OCI-LY7 (cell line): ENCODE measurements around the gene SELPLG. TPM values are rescaled to one million over a fixed set of nuclear protein-coding genes. Genes with fewer than 3 reads are reported as not detected.
"Not testable (repeated sequence)": the region's sequence is repeated elsewhere in the genome, so short reads cannot be mapped to it uniquely, and the experiment has no call there.

Source experiments
- BruUV-seq: library from RNA; stranded (reverse); fragments of 400-500 nt; replicated peaks from 2 replicates; lab custom pipeline; 2021; lab: Mats Ljungman, UMichigan
- CTCF ChIA-PET: fragments of 300-600 bp; sonication (Branson Sonifier 250); formaldehyde crosslinking; loops from one replicate; lab custom pipeline; 2022; ENCODE audit warnings: antibody characterized with exemption; ENCODE audit not compliant: unreplicated experiment; lab: Charles Lee
- POLR2A ChIA-PET: fragments of 300-600 bp; sonication (Branson Sonifier 250); formaldehyde crosslinking; loops from one replicate; lab custom pipeline; 2022; ENCODE audit warnings: antibody characterized with exemption; lab: Charles Lee
- DNase-seq: peaks from one replicate; pipeline ENCODE4 v3.0.0-alpha.2; 2015; ENCODE audit warnings: low spot score
- H2AFZ ChIP-seq: fragments of 200-600 bp; sonication (generic), shearing (Covaris generic); 2 replicates; pipeline ENCODE4 v1.6.1; 2014; ENCODE audit warnings: mild to moderate bottlenecking, antibody characterized with exemption, low read length, moderate library complexity
- H3K27ac ChIP-seq: fragments of 200-600 bp; sonication (generic); 2 replicates; pipeline ENCODE4 v1.5.1; 2014; ENCODE audit warnings: mixed run types, low read depth, mild to moderate bottlenecking, moderate library complexity, low read length, inconsistent platforms; ENCODE audit not compliant: poor library complexity, severe bottlenecking
- H3K36me3 ChIP-seq: fragments of 200-600 bp; sonication (generic); 2 replicates; pipeline ENCODE4 v1.6.1; 2014; ENCODE audit warnings: mild to moderate bottlenecking, antibody characterized with exemption, low read length, moderate library complexity, mixed read lengths; ENCODE audit not compliant: insufficient read depth
- H3K4me1 ChIP-seq: fragments of 200-600 bp; sonication (generic); 2 replicates; pipeline ENCODE4 v1.5.1; 2014; ENCODE audit warnings: mild to moderate bottlenecking, low read length; ENCODE audit not compliant: insufficient read depth, poor library complexity, severe bottlenecking
- H3K4me2 ChIP-seq: fragments of 200-600 bp; sonication (generic); 2 replicates; pipeline ENCODE4 v1.6.1; 2014; ENCODE audit warnings: mild to moderate bottlenecking, low read length
- H3K4me3 ChIP-seq: fragments of 200-600 bp; sonication (generic); 2 replicates; pipeline ENCODE4 v1.5.1; 2014; ENCODE audit warnings: mild to moderate bottlenecking, low read depth, low read length; ENCODE audit not compliant: poor library complexity, severe bottlenecking
- H3K79me2 ChIP-seq: fragments of 200-600 bp; sonication (generic); 2 replicates; pipeline ENCODE4 v1.6.1; 2016; ENCODE audit warnings: low read depth, mild to moderate bottlenecking, low read length, moderate library complexity, mixed read lengths; ENCODE audit not compliant: insufficient read depth
- H3K9me2 ChIP-seq: fragments of 200-600 bp; sonication (generic); 2 replicates; pipeline ENCODE4 v1.6.1; 2016; ENCODE audit warnings: mild to moderate bottlenecking, low read length, mixed read lengths; ENCODE audit not compliant: insufficient read depth
- H3K9me3 ChIP-seq: fragments of 200-600 bp; sonication (generic); 2 replicates; pipeline ENCODE4 v1.6.1; 2014; ENCODE audit warnings: mild to moderate bottlenecking, mixed run types, low read length, mixed read lengths
- H4K20me1 ChIP-seq: fragments of 200-600 bp; sonication (generic); 2 replicates; pipeline ENCODE4 v1.6.1; 2014; ENCODE audit warnings: mild to moderate bottlenecking, antibody characterized with exemption, low read length, moderate library complexity, mixed read lengths; ENCODE audit not compliant: insufficient read depth
- CTCF ChIP-seq: fragments of 200-600 bp; sonication (generic); conservative IDR thresholded peaks from 2 replicates; pipeline ENCODE4 v1.5.1; 2014; ENCODE audit warnings: mild to moderate bottlenecking, antibody characterized with exemption, low read length, moderate library complexity, mixed read lengths
- EZH2phosphoT487 ChIP-seq: fragments of 200-600 bp; sonication (generic); IDR thresholded peaks from 2 replicates; pipeline ENCODE4 v1.6.1; 2018; ENCODE audit warnings: low read depth, borderline replicate concordance, mild to moderate bottlenecking, mixed run types, antibody characterized with exemption, low read length, moderate library complexity, mixed read lengths
- intact Hi-C: fragments of 100-400 bp; cut with micrococcal nuclease; formaldehyde crosslinking; loops from one replicate; pipeline ENCODE4 v1.10.0; 2022; ENCODE audit not compliant: unreplicated experiment
- total RNA-seq, 2 experiments: library from RNA; depleted of rRNA in 1 of 2; stranded (reverse); fragments of >200 nt in 1 of 2; shearing (Covaris generic) in 1 of 2; gene quantifications; 2 replicates each; pipeline ENCODE4 v1.2.3, GENCODE V29; 2014 to 2022

Gene SELPLG
- total RNA-seq, 2 experiments from 2014 or later: 20.0 to 21.0 TPM

DNA sequence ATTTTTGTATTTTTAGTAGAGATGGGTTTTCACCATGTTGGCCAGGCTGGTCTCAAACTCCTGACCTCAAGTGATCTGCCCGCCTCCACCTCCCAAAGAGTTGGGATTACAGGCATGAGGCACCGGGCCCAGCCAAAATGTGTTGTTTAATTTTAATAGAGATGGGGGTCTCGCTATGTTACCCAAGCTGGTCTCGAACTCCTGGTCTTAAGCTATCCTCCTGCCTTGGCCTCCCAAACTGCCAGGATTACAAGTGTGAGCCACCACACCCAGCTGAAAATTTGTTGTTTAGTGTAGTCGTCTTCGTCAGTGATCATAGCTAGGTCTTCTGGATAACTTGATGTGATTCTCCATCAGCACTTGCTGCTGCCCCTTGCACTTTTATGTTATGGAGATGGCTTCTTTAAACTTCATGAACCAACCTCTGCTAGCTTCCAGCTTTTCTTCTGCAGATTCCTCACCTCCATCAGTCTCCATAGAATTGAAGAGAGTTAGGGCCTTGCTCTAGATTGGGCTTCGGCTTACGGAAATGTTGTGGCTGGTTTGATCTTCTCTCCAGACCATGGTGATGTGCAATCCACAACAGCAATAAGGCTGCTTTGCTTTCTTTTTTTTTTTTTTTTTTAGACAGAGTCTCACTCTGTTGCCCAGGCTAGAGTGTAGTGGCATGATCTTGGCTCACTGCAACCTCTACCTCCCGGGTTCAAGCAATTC, 58.3 kb downstream of the SELPLG start:
- Histone ChIP-seq H3K4me3 (no peak overlapping the region), H2AFZ (no peak overlapping the region), H3K27ac (no peak overlapping the region), H3K4me2 (no peak overlapping the region), H3K9me2 (no peaks in the 10 kb centered on the region), H3K9me3 (no peaks in the 10 kb centered on the region), H3K36me3 (no peaks in the 10 kb centered on the region), H3K79me2 (no peaks in the 10 kb centered on the region), H3K4me1 (peaks cover 51% of the 10 kb centered on the region), H4K20me1 (no peaks in the 10 kb centered on the region)
- CTCF ChIA-PET: no interaction called here
- intact Hi-C loops: no loop called here
- DNase-seq: no peak
- BruUV-seq: no TSS peak
- no peak for TF ChIP-seq EZH2phosphoT487
- no peak for TF ChIP-seq CTCF
- POLR2A ChIA-PET: interaction anchor here (1.5 kb wide), 1 partner anchor 225 kb away, joined by 6 read pairs; no protein-coding TSS in a partner anchor

- POLR2A ChIA-PET: interaction anchor here (0.7 to 2.9 kb wide), 2 partner anchors 43 to 62 kb away, joined by 3 to 12 read pairs; no protein-coding TSS in a partner anchor
- peaks cover 54% of the 10 kb centered on the region for H3K4me1 ChIP-seq
- H3K4me2 ChIP-seq: not testable (repeated sequence)
Observed at GRCh38 chr12:108574276-108574675, 59.4 kb downstream of the SELPLG start.

DNA sequence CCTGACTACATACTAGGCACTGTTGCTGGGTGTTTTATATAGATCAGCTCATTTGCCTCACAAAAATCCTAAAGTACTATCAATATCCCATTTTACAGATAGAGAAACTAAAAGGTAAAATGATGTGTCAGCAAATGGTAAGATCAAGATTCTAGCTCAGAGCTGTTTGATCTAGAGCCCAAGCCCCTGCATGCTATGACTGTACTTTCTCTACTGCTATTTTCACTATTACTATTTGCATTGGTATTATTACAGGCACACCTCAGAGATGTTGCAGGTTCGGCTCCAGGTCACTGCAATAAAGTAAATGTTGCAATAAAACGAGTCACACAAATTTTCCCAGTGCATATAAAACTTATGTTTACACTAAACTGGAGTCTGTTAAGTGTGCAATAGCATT, 60.4 kb downstream of the SELPLG start:
- Histone ChIP-seq H2AFZ (peak overlapping the region; percentile 8; the same call in 1 of the 2 replicates), H3K4me1 (peaks cover 59% of the 10 kb centered on the region), H4K20me1 (no peaks in the 10 kb centered on the region), H3K36me3 (peaks cover 13% of the 10 kb centered on the region; the same call in 1 of the 2 replicates), H3K9me2 (no peaks in the 10 kb centered on the region), H3K9me3 (no peaks in the 10 kb centered on the region), H3K4me3 (peak overlapping the region; percentile 12), H3K4me2 (peak overlapping the region; percentile 63), H3K79me2 (no peaks in the 10 kb centered on the region), H3K27ac (no peak overlapping the region)
- ChIA-PET CTCF (interaction anchor here (0.7 to 1.4 kb wide), 2 partner anchors 44 to 68 kb away, joined by 3 read pairs; no protein-coding TSS in a partner anchor), POLR2A (interaction anchor here (0.6 to 15.0 kb wide), 8 partner anchors 39 to 286 kb away, joined by 3 to 309 read pairs (median 4); partner anchors contain the start of gene SELPLG)
- BruUV-seq: no TSS peak
- intact Hi-C loops: no loop called here
- TF ChIP-seq CTCF (no peak), EZH2phosphoT487 (no peak)
- DNase-seq: no peak

More at GRCh38 chr12:108574276-108574675, 59.4 kb downstream of the SELPLG start:
- H3K9me2 ChIP-seq, H3K4me3 ChIP-seq, H2AFZ ChIP-seq, H3K27ac ChIP-seq, H3K79me2 ChIP-seq, H4K20me1 ChIP-seq, BruUV-seq, H3K9me3 ChIP-seq, intact Hi-C loops, DNase-seq, CTCF ChIA-PET: not testable (repeated sequence)
- peaks cover 11% of the 10 kb centered on the region; the same call in 1 of the 2 replicates for H3K36me3 ChIP-seq
